Gastrocnemius medialis (tissue), 4 donors: Measurements from ENCODE around the gene GIPC1. TPM values are rescaled to one million over a fixed set of nuclear protein-coding genes. Genes with fewer than 3 reads are reported as not detected.

Experiments used
- ATAC-seq, 2 donors: fragments of 150-250 bp; one replicate each; pipeline ENCODE4 v1.9.1; 2016
- DNase-seq, 2 donors: peaks; one replicate each; pipeline ENCODE4 v3.0.0-alpha.2; 2019
- H3K27ac ChIP-seq, 4 donors: fragments of 200-600 bp; sonication (generic); 1 replicate in 1 of 4; 2 replicates in 3 of 4; pipeline ENCODE4 v1.5.1; 2016 to 2018; ENCODE audit warnings: mild to moderate bottlenecking in 2 of 4, moderate library complexity in 1 of 4
- H3K27me3 ChIP-seq, 3 donors: fragments of 200-600 bp; sonication (generic) in 2 of 3; 1 replicate in 1 of 3; 2 replicates in 2 of 3; pipeline versions ENCODE4 v1.5.1 to v1.6.0; 2016 to 2019; ENCODE audit warnings: mild to moderate bottlenecking in 1 of 3, moderate library complexity in 1 of 3
- H3K36me3 ChIP-seq, 2 donors: fragments of 200-600 bp; sonication (generic) in 1 of 2; one replicate each; pipeline ENCODE4 v1.5.1; 2017 to 2018
- H3K4me1 ChIP-seq, 2 donors: fragments of 200-600 bp; sonication (generic) in 1 of 2; one replicate each; pipeline ENCODE4 v1.5.1; 2016 to 2017; ENCODE audit warnings: mild to moderate bottlenecking in 2 of 2
- H3K4me3 ChIP-seq, 4 donors: fragments of 200-600 bp; sonication (generic) in 3 of 4; 1 replicate in 1 of 4; 2 replicates in 3 of 4; pipeline ENCODE4 v1.5.1; 2016 to 2019; ENCODE audit warnings: mild to moderate bottlenecking in 2 of 4
- H3K9me3 ChIP-seq, 3 donors: fragments of 200-600 bp; sonication (generic) in 2 of 3; 1 replicate in 1 of 3; 2 replicates in 2 of 3; pipeline ENCODE4 v1.5.1; 2016 to 2019
- CTCF ChIP-seq, 5 experiments: fragments of 450-650 bp in 3 of 5; fragments of 200-600 bp in 2 of 5; sonication (generic) in 2 of 5; IDR thresholded peaks in 4 of 5; conservative IDR thresholded peaks in 1 of 5; 1 replicate in 4 of 5; 2 replicates in 1 of 5; pipeline ENCODE4 v1.5.1; 2016 to 2019; ENCODE audit warnings: antibody characterized with exemption in 5 of 5, mild to moderate bottlenecking in 3 of 5, moderate library complexity in 3 of 5
- POLR2A ChIP-seq, 2 donors: fragments of 450-650 bp; IDR thresholded peaks; one replicate each; pipeline ENCODE4 v1.6.1; 2017; ENCODE audit warnings: antibody characterized with exemption in 2 of 2, mild to moderate bottlenecking in 2 of 2, moderate library complexity in 2 of 2
- in situ Hi-C, 4 donors: fragments of 200-750 bp; cut with MboI; loops; one replicate each; pipeline versions ENCODE4 v1.15.0 to v1.8.0; 2017; ENCODE audit warnings: low sequenced_read_pairs in 4 of 4
- intact Hi-C: fragments of 100-400 bp; cut with DNase I; formaldehyde crosslinking; loops from one replicate; pipeline ENCODE4 v1.15.1; 2023; ENCODE audit warnings: low total_unique reads
- total RNA-seq, 4 donors: library from RNA; depleted of rRNA; stranded (reverse); fragments of >200 nt; gene quantifications; one replicate each; pipeline versions ENCODE4 v1.1.0 to v1.2.3, GENCODE V29; 2016

GIPC1 gene
- total RNA-seq, 4 donors from 2014 or later, result 18.4 to 70.3 (median 54.7) TPM

- Histone ChIP-seq H3K27me3 (no peaks in the 10 kb centered on the region), H3K27ac (no peak overlapping the region), H3K36me3 (peaks cover 0 to 21% of the 10 kb centered on the region in 2 donors), H3K4me3 (no peak overlapping the region), H3K9me3 (no peaks in the 10 kb centered on the region), H3K4me1 (no peaks in the 10 kb centered on the region)
- DNase-seq (no peak), ATAC-seq (no peak)
- in situ Hi-C loops, result no loop called here
- TF ChIP-seq CTCF (IDR thresholded peaks at IDR 0.05 in 4 of 5, conservative IDR thresholded peaks at IDR 0.05 in 1 of 5), result no peak
- no peak for TF ChIP-seq POLR2A (IDR thresholded peaks at IDR 0.05)
- intact Hi-C loops, result no loop called here
Measured at GRCh38 chr19:14487370-14488125, 8.4 kb downstream of the GIPC1 start.

DNA sequence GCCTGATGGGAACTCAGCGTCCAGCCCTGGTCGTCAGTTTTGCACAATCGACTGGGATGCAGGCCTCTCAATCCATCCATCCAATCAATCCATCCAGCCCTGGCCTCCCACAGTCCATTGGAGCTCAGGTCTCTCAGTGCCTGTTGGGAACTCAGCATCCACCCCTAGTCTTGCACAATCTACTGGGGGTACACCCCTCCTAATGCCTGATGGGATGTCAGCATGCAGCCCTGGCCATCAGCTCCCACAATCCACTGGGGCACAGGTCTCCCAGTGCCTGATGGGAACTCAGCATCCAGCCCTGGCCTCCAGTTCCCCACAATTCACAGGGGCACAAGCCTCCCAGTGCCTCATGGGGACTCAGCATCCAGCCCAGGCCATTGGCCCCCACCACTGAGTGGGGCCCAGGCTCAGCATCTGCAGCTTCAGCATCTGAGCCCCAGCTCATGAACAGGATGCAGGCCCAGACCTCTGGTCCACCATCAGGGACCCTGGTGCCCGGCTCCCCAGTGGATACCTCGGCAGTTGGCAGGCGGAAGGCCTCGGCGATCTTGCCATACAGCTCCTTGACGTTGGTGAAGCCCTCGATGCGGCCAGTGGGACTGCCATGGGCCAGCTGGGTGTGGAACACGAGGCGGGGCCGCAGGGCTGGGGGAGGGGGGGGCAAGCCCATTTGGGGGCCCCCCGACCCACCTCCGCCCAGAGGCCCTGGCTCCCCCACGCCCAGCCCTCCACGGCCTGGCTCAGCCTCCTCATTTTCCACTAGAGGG, 13.6 kb downstream of the GIPC1 start:
- in situ Hi-C loops (no loop called here), intact Hi-C loops (no loop called here)
- H3K4me1 ChIP-seq, result no peaks in the 10 kb centered on the region
- H3K27ac ChIP-seq, result no peak overlapping the region
- TF ChIP-seq CTCF (IDR thresholded peaks at IDR 0.05 in 4 of 5, conservative IDR thresholded peaks at IDR 0.05 in 1 of 5), result no peak
- no peak for TF ChIP-seq POLR2A (IDR thresholded peaks at IDR 0.05)
- H3K9me3 ChIP-seq, result no peaks in the 10 kb centered on the region
- no peak overlapping the region for H3K4me3 ChIP-seq
- DNase-seq (no peak), ATAC-seq (no peak)
- peaks cover 0 to 29% of the 10 kb centered on the region in 2 donors for H3K36me3 ChIP-seq
- H3K27me3 ChIP-seq, result peaks cover 0 to 5% (median under 1%) of the 10 kb centered on the region in 3 donors

DNA sequence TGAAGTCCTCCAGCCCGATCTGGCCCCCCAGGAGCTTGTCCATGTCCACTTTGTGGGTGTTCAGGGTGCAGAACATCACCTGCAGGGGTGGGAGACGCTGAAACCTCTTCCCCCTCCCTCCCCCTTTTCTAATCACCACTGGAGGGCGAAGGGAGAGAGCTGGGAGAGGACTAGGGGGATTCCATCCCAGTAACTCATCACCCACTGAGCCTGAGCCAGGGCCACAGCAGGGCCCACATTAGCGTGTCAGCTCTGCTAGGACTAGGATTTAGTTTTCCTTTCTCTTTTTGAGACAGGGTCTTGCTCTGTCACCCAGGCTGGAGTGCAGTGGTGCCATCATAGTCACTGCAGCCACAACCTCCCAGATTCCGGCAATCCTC, 15.2 kb downstream of the GIPC1 start:
- ATAC-seq, result no peak
- no peaks in the 10 kb centered on the region for H3K9me3 ChIP-seq
- in situ Hi-C loops, result no loop called here
- peaks cover 1 to 11% (median 10%) of the 10 kb centered on the region in 3 donors for H3K27me3 ChIP-seq
- peaks cover 0 to 2% of the 10 kb centered on the region in 2 donors for H3K4me1 ChIP-seq
- TF ChIP-seq POLR2A (IDR thresholded peaks at IDR 0.05), result no peak
- no peak overlapping the region for H3K27ac ChIP-seq
- peaks cover 0 to 29% of the 10 kb centered on the region in 2 donors for H3K36me3 ChIP-seq
- DNase-seq, result no peak
- intact Hi-C loops, result no loop called here
- H3K4me3 ChIP-seq, result no peak overlapping the region

DNA sequence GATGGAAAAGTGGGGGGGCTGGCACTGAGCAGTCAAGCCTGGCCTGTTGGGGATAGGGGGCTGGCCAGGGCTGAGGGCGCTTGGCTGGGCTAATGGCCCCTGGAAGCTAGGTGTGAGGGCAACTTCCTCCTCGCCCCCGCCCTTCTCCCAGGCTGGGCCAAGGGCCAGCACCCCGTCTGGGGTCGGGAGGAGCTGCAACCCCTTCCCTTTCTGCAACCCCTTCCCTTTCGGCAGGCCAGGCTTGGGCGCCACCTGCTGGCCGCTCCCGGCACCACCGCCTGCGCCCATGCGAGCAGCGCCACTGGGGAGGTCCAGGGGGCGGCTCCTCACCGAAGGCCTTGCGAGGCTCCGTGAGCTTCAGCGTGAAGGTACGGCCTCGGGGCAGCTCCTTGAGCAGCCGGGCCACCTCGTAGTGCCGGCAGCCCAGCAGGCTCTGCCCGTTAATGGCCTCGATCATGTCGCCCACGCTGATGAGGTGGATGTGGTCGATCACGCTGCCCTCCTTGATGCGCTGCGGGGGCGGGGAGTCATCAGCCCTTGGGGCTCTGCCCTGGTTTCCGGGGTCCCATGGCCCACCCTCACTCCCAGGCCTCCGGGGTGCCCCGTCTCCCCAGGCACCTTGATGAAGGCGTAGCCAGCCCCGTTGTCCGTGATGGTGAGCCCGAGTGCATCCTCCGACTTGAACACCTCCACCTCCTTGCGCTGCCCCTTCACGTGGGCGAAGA, 15.8 kb downstream of the GIPC1 start:
- TF ChIP-seq CTCF (IDR thresholded peaks at IDR 0.05 in 4 of 5, conservative IDR thresholded peaks at IDR 0.05 in 1 of 5) (peak in 4 of 5 experiments; percentile 51 to 76 (median 66)), POLR2A (IDR thresholded peaks at IDR 0.05) (no peak)
- intact Hi-C loops, result no loop called here
- Histone ChIP-seq H3K9me3 (no peaks in the 10 kb centered on the region), H3K27ac (no peak overlapping the region), H3K36me3 (peaks cover 0 to 29% of the 10 kb centered on the region in 2 donors), H3K4me3 (no peak overlapping the region), H3K27me3 (peaks cover 7 to 16% (median 16%) of the 10 kb centered on the region in 3 donors), H3K4me1 (peaks cover 0 to 7% of the 10 kb centered on the region in 2 donors)
- ATAC-seq, result no peak
- in situ Hi-C loops, result no loop called here
- no peak for DNase-seq
